GM21528 (cell line): Measurements from ENCODE around the gene GALK1.
A peak's percentile ranks its signal among the peaks of the same experiment; 100 is the strongest.
"Not testable (repeated sequence)": the region's sequence is repeated elsewhere in the genome, so short reads cannot be mapped to it uniquely, and the experiment has no call there.

Source experiments
- ATAC-seq: cut with Tn5 transposase; IDR thresholded peaks from one replicate; pipeline ENCODE4 v1.9.1; 2021; ENCODE audit warnings: mild to moderate bottlenecking, moderate library complexity; ENCODE audit not compliant: unreplicated experiment, low FRiP score

GALK1 gene

DNA sequence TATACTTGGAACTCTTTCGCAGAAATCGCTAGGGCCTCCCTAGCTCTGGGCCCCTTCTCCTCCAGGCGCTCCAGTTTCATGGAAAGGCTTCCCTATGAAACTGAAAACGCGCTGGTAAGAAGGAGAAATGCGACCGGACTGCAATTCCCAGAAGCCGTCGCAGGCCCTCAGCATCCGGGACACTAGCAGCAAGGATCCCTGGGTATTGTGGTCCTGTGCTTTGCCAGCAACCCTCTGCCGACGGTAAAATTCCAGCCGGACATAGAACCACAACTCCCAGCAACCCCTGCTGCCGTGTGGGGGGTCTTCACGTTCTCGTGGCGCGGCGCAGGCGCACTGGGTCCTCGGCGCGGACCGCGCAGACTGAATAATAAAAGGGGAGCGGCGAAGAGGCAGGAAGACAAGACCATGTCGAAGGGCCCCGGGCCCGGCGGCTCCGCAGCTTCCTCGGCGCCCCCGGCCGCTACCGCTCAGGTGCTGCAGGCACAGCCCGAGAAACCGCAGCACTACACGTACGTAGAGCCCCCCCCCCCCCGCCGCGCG is 19.6 kb upstream of the GALK1 start, which contains the start of gene UNK:
UNK (plus strand) TSS at position 334 of the 543 bp plus-strand sequence; CDS start at position 409, 75 bp downstream.
- ATAC-seq, result peak; percentile 63

DNA sequence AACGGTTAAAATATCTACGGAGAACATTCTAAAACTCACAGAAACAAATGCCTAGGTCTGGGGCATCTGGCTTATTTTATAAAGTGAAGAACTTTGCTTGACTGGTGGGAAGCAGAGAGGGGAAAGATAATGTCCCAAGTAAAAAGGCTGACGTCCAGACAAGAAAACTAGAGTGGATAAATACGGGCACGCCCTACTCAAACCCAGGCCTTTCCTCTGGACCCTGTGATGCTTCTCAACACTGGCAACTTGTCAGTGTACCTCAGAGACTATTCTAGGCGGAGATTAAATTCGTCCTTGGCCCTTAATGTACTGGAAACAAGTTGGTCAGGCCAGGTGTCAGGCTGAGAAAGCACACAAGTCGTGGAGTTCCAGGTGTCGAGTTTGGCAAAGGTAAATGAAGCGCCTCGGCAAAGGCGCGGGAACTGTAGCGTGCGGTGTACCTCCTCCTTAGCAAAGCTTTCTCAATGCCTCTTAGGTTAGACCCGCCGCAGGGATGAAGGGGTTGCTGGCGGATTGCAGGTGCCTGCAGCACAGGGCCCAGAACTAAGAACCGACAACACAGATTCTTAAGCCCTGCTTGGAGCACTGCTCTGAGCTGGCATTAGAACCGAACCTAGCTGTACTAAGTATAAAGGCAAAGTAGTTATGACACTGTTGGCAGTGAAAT is 18.9 kb upstream of the GALK1 start:
- ATAC-seq, result peak; percentile 7

DNA sequence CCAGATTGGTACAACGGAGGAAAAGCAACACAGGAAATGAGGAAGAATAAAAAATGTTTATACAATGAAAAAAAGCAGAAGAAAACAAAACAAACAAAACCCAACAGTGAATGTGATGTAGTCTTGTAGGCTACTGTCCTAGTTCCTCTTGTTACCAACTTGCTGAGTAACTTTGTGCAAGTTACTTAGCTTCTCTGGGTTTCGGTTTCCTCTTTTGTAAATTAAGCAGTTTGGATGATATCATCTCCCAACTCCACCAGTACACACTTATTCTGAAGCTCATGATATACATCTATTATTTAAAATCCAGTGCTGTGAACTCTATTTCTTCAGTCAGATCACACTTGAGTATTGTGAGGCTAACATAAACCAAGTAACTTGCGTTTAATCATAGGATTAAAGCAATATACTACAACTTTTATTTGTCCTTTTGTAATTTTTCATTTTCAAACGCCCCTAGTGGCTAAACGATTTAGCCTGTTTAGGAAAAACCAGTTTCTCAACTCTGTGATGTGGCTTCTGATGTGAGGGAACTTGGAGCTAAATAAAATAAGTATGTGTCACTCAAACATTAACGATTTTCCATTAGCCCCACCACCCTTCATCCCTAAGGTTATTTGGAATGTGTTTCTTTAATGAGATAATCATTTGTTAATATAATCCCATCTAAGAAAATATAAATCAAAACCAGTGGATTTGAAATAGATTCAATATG is 18.2 kb upstream of the GALK1 start:
- no peak for ATAC-seq

DNA sequence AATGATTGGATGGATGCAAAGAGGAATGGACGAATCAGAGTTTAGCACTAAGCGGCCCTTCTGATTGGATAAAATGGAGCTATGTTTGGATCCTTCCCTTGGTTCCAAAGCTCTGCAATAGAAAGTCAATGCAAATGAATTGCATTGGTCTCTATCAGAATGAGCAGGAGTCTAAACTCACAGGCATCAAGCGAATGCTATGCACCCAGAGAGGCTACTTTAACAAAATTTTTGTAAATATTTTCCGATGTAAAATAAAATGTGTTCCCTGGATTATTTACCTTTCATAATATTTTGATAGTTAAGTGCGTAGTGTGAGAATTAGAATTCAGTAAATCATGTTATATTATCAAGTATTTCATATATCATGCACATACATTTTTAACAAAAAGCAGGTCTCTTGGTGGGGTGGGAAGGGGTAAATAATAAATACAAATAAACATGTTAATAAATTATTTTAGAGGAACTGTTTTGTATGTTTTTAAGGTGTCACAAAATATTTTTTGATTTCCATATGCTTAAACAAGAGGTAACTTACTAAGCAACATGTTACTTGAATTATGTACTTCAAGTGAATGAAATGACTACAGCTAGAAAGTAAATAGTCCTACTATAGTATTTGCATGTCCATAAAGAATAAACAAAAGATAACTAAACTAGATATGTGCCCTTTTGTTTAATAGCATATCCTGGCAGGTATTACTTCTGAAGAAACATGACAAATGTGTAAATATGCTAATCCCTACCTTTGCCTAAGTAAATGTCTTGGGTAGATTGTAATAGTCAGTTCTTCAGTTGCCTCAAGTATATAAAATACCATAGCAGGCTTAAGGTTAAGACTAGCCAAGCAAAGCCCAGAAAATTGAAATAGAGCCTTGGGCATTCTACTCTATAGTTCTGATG is 15.2 kb upstream of the GALK1 start:
- no peak for ATAC-seq

DNA sequence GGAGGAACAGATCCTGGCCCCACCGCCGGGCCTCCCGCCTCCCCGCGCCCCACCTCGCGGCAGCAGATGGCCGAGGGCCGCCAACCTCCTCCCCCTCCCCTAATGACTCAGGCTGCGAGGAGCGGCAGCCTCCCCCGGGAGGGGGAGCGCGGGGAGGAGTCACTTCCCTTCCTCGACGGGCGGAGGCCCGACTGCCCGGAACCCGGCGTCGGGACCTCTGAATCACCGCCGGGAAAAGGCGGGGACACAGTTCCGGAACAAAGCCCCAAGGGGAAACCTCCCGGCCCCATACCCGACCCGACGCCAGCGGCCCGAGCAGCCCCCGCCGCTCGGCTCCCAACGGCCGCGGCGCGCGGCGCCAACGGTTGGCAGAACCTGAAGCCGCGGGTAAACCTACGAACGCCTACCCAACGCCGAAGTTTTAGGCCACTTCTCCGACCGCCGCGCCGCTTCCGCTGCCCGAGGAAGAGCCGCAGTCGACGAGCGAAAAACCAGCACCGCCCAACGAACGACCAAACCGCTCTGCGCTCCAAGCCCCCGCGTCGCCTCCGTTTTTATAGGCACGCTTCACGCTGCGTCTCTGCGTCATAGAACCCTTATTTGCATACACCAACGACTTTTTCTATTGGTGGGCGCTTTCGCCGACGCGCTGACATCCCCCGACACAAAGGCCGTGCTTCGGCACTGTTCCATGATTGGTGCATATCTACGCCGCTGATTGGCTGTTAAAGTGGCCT is 14.4 kb upstream of the GALK1 start:
- peak; percentile 63 for ATAC-seq

DNA sequence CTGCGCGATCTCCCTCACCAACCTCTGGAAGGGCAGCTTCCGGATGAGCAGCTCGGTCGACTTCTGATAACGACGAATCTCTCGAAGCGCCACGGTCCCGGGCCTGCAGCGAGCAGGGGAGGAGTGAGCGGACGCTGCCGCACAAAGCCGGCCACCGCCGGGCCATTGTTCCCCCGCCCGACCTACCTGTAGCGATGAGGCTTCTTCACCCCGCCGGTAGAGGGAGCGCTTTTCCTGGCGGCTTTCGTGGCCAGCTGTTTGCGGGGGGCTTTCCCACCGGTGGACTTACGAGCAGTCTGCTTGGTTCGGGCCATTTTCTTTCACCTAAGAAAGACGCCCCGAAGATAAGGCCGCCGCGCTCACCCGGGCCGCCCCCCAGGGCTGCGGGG is 13.9 kb upstream of the GALK1 start:
- peak; percentile 0 for ATAC-seq

DNA sequence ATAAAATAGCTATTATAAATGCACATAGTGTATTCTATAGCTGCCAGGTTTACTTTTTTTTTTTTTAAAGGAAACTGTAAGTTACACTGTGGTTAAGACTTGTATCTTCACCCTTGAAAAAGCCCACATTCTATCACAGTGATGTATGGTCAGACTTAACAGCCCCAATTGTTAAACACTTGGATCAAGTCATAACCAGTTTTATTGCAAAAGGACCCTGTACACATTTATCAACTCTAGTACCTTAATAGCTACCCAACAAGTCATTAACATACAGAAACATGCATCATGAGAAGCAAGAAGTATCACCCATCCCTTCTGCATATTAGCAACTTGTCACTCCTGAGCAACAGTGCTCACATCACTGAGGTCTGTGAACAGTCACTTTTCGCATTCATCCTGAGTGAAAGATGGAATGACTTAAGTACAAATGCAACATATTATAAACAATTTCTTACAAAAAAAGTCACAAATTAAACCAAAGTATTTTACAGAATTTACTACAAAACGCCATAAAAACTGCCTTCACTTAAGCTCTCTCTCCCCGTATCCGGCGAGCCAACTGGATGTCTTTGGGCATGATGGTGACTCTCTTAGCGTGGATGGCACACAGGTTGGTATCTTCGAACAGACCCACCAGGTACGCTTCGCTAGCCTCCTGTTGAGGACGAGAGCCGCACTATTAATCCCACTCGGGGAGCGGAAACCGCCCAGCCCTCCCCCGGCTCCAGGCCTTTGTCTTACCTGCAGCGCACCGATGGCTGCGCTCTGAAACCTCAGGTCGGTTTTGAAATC is 13.3 kb upstream of the GALK1 start:
- ATAC-seq, result not testable (repeated sequence)

DNA sequence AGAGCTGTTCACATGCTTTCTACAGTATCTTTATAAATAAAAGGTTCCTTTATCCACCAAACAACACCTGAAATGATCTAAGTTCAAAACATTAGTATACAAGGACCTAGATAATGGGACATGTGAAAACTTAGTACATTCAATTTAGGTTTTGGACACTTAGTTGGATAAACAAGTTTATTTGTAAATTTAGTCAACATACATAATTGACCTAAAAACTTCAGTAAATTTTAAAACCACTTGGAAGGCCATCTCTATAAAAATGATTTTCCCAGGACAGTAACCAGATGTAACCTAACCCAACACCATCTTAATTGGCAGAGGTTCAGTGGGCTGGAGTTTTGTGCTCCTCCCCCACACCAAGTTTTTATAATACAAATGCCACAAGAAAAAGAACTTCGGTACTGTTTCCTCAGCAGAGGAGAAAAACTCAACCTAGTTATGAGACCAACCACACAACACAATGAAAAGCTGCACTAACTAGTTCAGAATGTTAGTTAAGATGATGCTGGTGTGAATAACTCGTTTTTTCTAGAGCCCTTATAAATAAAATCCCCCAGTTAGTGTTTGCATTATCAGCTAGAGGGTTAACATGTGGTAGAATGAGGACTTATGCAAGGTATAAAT is 12.4 kb upstream of the GALK1 start:
- no peak for ATAC-seq

DNA sequence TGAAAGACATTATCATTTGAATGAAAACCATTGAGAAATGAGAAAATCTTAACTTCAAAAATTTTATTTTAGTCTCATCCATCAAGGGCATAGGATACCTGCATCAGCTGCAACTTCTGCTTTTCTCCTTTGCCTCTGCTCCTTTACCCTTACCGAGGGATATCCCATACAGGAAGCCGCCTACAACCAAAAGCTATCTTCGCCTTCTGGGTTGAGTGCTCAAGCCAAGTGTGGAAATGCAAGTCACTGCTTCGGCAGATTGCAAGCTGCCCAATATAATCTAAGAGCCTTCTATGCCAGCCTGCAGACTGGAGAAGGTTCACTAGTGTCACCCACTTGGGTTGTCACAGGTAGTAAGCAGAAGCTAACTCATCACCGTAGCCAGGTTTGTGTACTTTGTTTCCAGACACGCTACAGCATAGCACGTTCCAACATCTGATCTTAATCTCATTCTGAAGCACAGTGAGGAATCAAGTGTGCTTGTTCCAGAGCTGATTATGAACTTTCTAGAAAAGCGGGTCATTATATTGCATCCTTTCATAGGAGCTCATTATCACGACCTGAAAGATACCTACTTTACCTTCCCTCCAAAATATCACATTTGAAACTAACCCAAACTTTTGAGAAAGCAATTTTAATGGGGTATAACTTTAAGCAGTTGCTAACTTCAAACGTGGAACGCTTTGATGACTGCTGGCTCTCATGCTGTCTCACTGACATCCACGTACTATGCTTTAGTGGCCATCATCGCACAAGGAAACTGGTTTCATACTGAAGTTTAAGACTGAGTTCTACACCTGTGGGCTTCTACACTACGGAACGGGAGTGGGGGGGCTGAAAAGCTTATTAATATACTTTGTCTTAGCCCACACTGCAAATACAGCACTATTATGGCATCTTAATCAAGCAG is 11.6 kb upstream of the GALK1 start:
- ATAC-seq, result no peak

DNA sequence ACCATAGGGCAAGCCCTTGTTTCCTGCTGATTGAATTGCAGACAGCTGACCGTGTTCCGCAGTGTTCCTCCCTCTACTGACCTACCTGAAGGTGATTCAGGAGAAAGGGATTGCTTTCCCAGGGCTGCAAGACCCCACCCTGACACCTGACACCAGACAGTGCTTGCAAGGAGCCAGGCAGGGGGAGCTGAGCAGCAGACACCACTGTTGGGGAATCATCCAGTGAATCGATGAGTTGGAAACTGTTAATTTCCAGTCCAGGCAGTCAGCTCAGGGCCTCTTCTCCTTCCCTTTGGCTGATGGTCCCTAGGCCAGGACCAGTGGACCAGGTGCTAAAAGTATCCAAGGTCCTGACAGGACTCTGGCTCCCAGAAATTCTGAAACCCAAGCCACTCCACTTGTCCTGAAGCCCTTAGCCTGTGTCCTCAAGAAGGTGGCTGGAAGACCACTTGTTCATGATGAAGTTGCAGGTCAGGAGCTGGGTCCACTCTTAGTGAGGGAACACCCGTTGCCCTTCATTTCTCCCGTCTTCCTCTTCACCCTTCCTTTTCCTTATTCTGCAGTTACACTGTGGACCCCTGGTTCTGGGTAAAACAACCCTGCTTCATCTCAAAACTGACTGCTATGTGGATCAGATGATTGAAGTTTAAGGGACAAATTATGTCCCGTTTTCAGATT is 10.1 kb upstream of the GALK1 start:
- ATAC-seq, result no peak

DNA sequence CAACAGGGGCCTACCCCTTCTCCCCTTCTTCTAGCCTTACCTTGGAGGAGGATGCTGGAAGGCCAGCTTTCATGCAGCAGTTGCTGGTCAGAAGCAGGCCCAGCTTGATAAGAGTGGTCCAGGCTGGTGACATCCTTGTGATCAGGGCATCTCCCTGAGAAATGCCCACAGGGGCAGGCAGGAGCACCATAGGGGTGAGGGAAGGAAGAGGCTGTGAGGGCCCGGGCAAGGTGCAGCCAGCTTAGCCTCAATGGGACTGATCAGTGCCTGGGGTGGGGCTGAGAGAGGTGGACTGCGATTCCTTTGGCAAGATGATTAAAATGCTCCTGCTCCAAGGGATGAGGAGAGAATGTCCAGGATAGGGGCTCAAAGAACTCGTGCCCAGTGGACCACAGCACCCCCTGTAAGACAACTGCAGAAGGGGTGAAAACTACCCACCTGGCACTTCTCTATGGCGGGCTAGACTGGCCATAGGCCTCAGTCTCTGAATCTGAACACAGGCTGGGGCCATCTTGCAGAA is 9.5 kb upstream of the GALK1 start:
- no peak for ATAC-seq

DNA sequence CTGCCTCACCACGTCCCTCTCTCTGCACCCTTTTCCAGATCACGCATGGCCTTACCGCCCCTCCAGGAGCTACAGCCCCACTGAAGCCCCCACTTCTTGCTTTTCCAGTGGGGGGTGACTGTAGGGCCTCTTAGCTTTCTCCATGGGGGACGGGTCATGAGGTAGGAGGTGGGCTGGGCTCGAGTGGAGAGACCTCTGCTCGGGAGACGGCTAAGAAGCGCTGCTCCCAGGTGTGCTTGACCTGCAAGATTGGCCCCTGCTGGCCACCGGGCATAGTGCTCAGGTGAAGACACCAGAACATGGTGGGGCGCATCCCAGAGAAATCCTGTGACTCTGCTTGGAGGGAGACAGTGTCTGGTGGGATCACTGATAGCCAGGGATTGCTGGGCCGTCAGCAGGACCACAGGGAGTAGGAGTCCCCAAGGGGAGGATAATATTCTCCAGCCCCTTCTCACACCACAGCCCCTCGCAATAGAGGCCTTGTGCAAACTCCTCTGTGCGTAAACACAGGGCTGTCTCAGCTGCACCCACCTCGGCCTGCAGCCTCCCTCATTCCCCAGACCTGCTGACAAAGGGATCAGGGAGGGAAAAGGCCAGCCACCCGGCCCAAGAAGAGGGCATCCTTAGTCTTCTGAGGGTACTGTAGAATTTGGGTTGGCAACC is 8.9 kb upstream of the GALK1 start:
- ATAC-seq, result no peak

DNA sequence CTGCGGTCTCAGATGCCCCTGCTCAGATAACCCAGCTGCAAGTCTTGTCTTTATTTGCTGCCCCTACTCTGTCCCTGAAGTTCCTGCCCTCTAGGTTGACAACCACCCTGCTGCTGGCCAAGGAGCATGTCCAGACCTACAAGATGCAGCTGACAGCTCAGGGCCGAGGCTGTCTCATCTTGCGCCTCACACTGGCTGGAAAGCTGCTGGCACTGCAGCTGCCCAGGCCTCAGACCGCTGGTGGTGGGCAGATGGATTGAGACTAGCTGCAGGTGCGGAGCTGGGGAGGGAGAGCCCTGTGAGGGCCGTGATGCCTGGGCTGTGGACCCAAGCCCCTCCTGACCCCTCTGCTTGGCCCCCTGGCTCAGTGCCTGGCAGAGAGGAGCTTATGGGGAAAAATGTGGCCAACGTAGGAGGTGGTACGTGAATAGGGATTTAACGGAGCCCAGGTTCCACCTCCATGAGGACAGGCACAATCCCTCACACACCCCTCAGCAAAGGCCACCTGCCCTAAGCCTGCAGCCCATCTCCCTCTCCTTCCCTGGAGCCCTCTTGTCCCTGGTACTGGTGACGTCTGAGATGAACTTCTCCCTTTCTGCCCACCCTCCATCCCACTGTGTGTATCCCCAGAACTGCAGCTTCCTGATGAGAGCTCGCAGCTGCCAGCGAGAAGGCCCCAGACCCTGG is 8.3 kb upstream of the GALK1 start:
- no peak for ATAC-seq

DNA sequence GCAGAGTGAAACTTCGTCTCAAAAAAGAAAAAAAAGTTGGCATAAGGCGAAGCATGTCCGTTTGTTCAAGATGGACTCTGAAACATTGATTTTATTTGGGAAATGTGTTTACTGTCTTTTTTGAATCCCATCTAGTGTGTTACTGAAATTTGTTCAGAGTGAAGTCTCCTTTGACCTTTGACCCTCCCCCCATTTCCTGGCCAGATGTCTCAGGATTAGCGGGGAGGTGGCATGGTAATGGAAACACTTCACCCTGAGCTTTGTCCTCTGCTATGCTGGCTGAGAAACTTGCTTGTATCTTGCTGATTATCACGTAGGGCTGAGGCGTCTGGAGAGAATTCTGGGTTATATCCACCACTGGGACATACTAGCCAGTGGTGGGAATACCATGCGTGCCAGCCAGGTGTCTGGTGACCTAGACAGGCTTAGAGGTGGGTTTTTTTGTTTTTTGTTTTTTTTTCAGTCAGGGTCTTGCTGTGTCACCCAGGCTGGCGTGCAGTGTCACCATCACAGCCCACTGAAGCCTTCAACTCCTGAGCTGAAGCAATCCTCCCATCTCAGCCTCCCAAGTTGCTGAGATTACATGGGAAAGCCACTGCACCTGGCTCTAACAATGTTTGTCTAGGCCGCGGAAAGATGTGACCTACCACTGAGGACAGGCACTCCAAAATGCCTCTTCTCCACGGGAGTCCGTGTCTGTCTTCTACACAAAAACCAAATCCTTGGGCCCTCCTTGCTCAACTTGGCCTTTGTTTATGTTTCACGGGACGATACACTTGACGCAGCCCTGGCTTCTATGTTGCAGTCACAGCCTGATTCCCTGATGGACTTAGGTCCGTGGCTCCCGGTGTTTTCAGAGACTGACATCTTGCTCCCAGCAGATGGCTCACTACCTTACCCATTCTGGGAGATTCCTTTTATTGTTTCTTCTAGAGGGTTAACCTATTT is 6.6 kb upstream of the GALK1 start:
- ATAC-seq, result no peak

DNA sequence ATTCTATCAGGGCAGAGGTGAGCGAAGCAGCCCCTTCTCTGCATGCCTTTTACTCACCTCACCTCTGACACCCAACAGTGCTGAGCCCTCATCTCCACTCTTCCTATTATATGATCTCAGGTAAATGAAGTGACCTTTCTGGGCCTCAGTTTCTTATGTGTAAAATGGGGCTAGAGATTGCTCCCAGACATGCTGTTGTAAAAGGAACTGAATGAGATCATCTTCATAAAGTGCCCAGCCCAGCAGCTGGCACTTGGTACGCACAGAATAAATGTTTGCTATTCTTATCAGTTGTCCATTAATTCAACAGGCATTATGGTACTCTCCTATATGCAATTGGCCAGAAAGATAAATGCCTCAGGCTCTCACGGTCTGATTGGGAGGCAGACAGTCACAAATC is 4.5 kb upstream of the GALK1 start:
- ATAC-seq, result no peak
